IMR-90 (cell line): ENCODE results near the gene FNDC1. TPM values are rescaled to one million over a fixed set of nuclear protein-coding genes. Genes with fewer than 3 reads are reported as not detected.

Source experiments
- ATAC-seq: fragments of 200-7000 bp; cut with Tn5 transposase; 2 replicates; pipeline ENCODE4 v1.9.1; 2020; ENCODE audit warnings: low read depth, mild to moderate bottlenecking, moderate library complexity
- BruUV-seq: library from RNA; stranded (reverse); fragments of 400-500 nt; replicated peaks from 2 replicates; lab custom pipeline; 2021; lab: Mats Ljungman, UMichigan
- CTCF ChIA-PET: fragments of 300-600 bp; formaldehyde crosslinking; extraction: SDS; loops from one replicate; lab custom pipeline; 2021; ENCODE audit warnings: antibody characterized with exemption; lab: Yijun Ruan, JAX
- POLR2A ChIA-PET: fragments of 300-600 bp; sonication (Branson Sonifier 250); formaldehyde crosslinking; loops from one replicate; lab custom pipeline; 2022; ENCODE audit warnings: antibody characterized with exemption; ENCODE audit not compliant: unreplicated experiment; lab: Charles Lee
- DNase-seq: peaks from one replicate; pipeline ENCODE4 v3.0.0; 2013
- H2AFZ ChIP-seq: replicated peaks from 2 replicates; pipeline ENCODE3; 2013; ENCODE audit warnings: low read length, mild to moderate bottlenecking; ENCODE audit not compliant: poor library complexity
- H2AK5ac ChIP-seq: 2 replicates; pipeline ENCODE4 v1.6.1; 2013; ENCODE audit warnings: low read depth, low read length, inconsistent platforms
- H2AK9ac ChIP-seq: replicated peaks from 2 replicates; pipeline ENCODE3; 2013; ENCODE audit warnings: mild to moderate bottlenecking, low read depth, low read length, moderate library complexity; ENCODE audit not compliant: poor library complexity
- H2BK120ac ChIP-seq: 2 replicates; pipeline ENCODE4 v1.6.1; 2013; ENCODE audit warnings: low read depth, low read length, inconsistent platforms
- H2BK15ac ChIP-seq: 3 replicates; pipeline ENCODE4 v1.6.1; 2013; ENCODE audit warnings: low read depth, low read length, inconsistent platforms
- H2BK20ac ChIP-seq: 2 replicates; pipeline ENCODE4 v1.6.1; 2013; ENCODE audit warnings: low read depth, mild to moderate bottlenecking, inconsistent platforms, low read length, moderate library complexity
- H2BK5ac ChIP-seq: 2 replicates; pipeline ENCODE4 v1.6.1; 2013; ENCODE audit warnings: mild to moderate bottlenecking, low read depth, low read length, inconsistent platforms; ENCODE audit not compliant: poor library complexity, severe bottlenecking
- H3K14ac ChIP-seq: replicated peaks from 2 replicates; pipeline ENCODE4 v1.6.1; 2013; ENCODE audit warnings: low read depth, low read length, inconsistent platforms
- H3K18ac ChIP-seq: 2 replicates; pipeline ENCODE4 v1.6.1; 2013; ENCODE audit warnings: low read depth, low read length, control low read depth
- H3K23ac ChIP-seq: 2 replicates; pipeline ENCODE4 v1.6.1; 2013; ENCODE audit warnings: low read depth, low read length, inconsistent platforms
- H3K27ac ChIP-seq: 2 replicates; pipeline ENCODE4 v1.5.1; 2013; ENCODE audit warnings: mild to moderate bottlenecking, control low read depth, low read length; ENCODE audit not compliant: insufficient read depth
- H3K27me3 ChIP-seq: 2 replicates; pipeline ENCODE4 v1.6.1; 2013; ENCODE audit warnings: low read length; ENCODE audit not compliant: control insufficient read depth, insufficient read depth
- H3K36me3 ChIP-seq: 2 replicates; pipeline ENCODE4 v1.6.1; 2013; ENCODE audit warnings: low read length, mixed read lengths; ENCODE audit not compliant: control insufficient read depth, insufficient read depth
- H3K4ac ChIP-seq: 2 replicates; pipeline ENCODE4 v1.6.1; 2013; ENCODE audit warnings: low read depth, low read length, inconsistent platforms
- H3K4me1 ChIP-seq: 2 replicates; pipeline ENCODE4 v1.6.1; 2013; ENCODE audit warnings: low read length, mixed read lengths; ENCODE audit not compliant: control insufficient read depth, insufficient read depth
- H3K4me2 ChIP-seq: 2 replicates; pipeline ENCODE4 v1.6.1; 2013; ENCODE audit warnings: low read depth, mild to moderate bottlenecking, control low read depth, low read length, moderate library complexity
- H3K4me3 ChIP-seq: 2 replicates; pipeline ENCODE4 v1.5.1; 2013; ENCODE audit warnings: low read depth, mild to moderate bottlenecking, control low read depth, low read length, moderate library complexity; ENCODE audit not compliant: insufficient read depth
- H3K56ac ChIP-seq: 2 replicates; pipeline ENCODE4 v1.6.1; 2013; ENCODE audit warnings: low read length, inconsistent platforms; ENCODE audit not compliant: insufficient read depth; ENCODE audit errors: extremely low read depth
- H3K79me1 ChIP-seq, 2 experiments: 2 replicates each; pipeline ENCODE4 v1.6.1; 2013; ENCODE audit warnings: low read length in 2 of 2, inconsistent platforms in 1 of 2, low read depth in 1 of 2
- H3K9ac ChIP-seq: 2 replicates; pipeline ENCODE4 v1.6.1; 2013; ENCODE audit warnings: low read depth, low read length, control low read depth
- H3K9me1 ChIP-seq: 2 replicates; pipeline ENCODE4 v1.6.1; 2013; ENCODE audit warnings: low read length, inconsistent platforms; ENCODE audit not compliant: insufficient read depth
- H3K9me3 ChIP-seq: 2 replicates; pipeline ENCODE4 v1.6.1; 2013; ENCODE audit warnings: low read length; ENCODE audit not compliant: control insufficient read depth, insufficient read depth
- H4K20me1 ChIP-seq: 2 replicates; pipeline ENCODE4 v1.6.1; 2013; ENCODE audit warnings: low read length, inconsistent platforms; ENCODE audit not compliant: insufficient read depth
- H4K5ac ChIP-seq: 2 replicates; pipeline ENCODE4 v1.6.1; 2013; ENCODE audit warnings: mild to moderate bottlenecking, low read depth, low read length, control low read depth
- H4K8ac ChIP-seq, 2 experiments: 2 replicates each; pipeline ENCODE4 v1.6.1; 2013; ENCODE audit warnings: low read depth in 2 of 2, low read length in 2 of 2, control low read depth in 1 of 2, inconsistent platforms in 1 of 2
- H4K91ac ChIP-seq: 2 replicates; pipeline ENCODE4 v1.6.1; 2013; ENCODE audit warnings: low read depth, low read length, inconsistent platforms; ENCODE audit not compliant: insufficient read depth
- BHLHE40 ChIP-seq: fragments of 150-350 bp; IDR thresholded peaks from 2 replicates; pipeline ENCODE4 v1.6.1; 2016; ENCODE audit warnings: mild to moderate bottlenecking, low read depth, low read length
- CHD1 ChIP-seq: IDR thresholded peaks from 2 replicates; pipeline ENCODE4 v1.6.1; 2012; ENCODE audit warnings: low read depth, low read length, improper control_type of control experiment
- CTCF ChIP-seq: conservative IDR thresholded peaks from 2 replicates; pipeline ENCODE4 v1.5.1; 2012; ENCODE audit warnings: mild to moderate bottlenecking, low read depth, low read length, improper control_type of control experiment
- FOS ChIP-seq: fragments of 150-350 bp; IDR thresholded peaks from 2 replicates; pipeline ENCODE4 v1.6.1; 2016; ENCODE audit warnings: low read depth, low read length
- MAFK ChIP-seq: IDR thresholded peaks from 2 replicates; pipeline ENCODE4 v1.6.1; 2012; ENCODE audit warnings: low read depth, low read length, improper control_type of control experiment
- MAZ ChIP-seq: IDR thresholded peaks from 2 replicates; pipeline ENCODE4 v1.6.1; 2012; ENCODE audit warnings: low read depth, mild to moderate bottlenecking, low read length, improper control_type of control experiment, moderate library complexity, borderline replicate concordance
- MXI1 ChIP-seq: IDR thresholded peaks from 2 replicates; pipeline ENCODE4 v1.6.1; 2012; ENCODE audit warnings: low read depth, mild to moderate bottlenecking, low read length, moderate library complexity, borderline replicate concordance
- NFE2L2 ChIP-seq: fragments of 150-350 bp; IDR thresholded peaks from 2 replicates; pipeline ENCODE4 v1.6.1; 2016; ENCODE audit warnings: low read depth, mild to moderate bottlenecking, low read length
- POLR2A ChIP-seq: IDR thresholded peaks from 2 replicates; pipeline ENCODE4 v1.6.1; 2012; ENCODE audit warnings: mild to moderate bottlenecking, low read depth, low read length
- RAD21 ChIP-seq: IDR thresholded peaks from 2 replicates; pipeline ENCODE4 v1.6.1; 2012; ENCODE audit warnings: low read length, improper control_type of control experiment
- RCOR1 ChIP-seq: IDR thresholded peaks from 2 replicates; pipeline ENCODE4 v1.6.1; 2012; ENCODE audit warnings: mild to moderate bottlenecking, low read length, improper control_type of control experiment; ENCODE audit not compliant: insufficient replicate concordance
- RFX5 ChIP-seq: IDR thresholded peaks from 2 replicates; pipeline ENCODE4 v1.8.0; 2012; ENCODE audit warnings: low read depth, mild to moderate bottlenecking, low read length, moderate library complexity
- SMC3 ChIP-seq: fragments of 150-350 bp; IDR thresholded peaks from 2 replicates; pipeline ENCODE4 v1.6.1; 2016; ENCODE audit warnings: low read depth, mild to moderate bottlenecking, antibody characterized with exemption, low read length, moderate library complexity
- USF2 ChIP-seq: fragments of 150-350 bp; IDR thresholded peaks from 2 replicates; pipeline ENCODE4 v1.6.1; 2017; ENCODE audit warnings: mild to moderate bottlenecking, antibody characterized with exemption, low read length, low read depth
- WGBS, 2 experiments: methylation state at CpG; one replicate each; pipeline versions ENCODE4 v1.1.5 to v1.1.7; 2013; ENCODE audit warnings: missing lambda C conversion rate in 2 of 2; ENCODE audit not compliant: insufficient read length in 1 of 2; ENCODE audit errors: extremely low coverage in 2 of 2; 5-methylcytosine and 5-hydroxymethylcytosine counted together
- dilution Hi-C: fragments of 300-500 bp; cut with HindIII; formaldehyde crosslinking; loops from one replicate; pipeline ENCODE4 v1.14.3; 2018; ENCODE audit warnings: low sequenced_read_pairs; ENCODE audit not compliant: unreplicated experiment
- in situ Hi-C: fragments of 300-500 bp; cut with MboI; formaldehyde crosslinking; loops from 3 replicates; pipeline ENCODE4 v1.14.3; 2019; ENCODE audit warnings: low sequenced_read_pairs, inconsistent platforms, mixed read lengths
- intact Hi-C: fragments of 100-400 bp; cut with micrococcal nuclease; formaldehyde crosslinking; loops from 2 replicates; pipeline ENCODE4 v1.10.0; 2022
- polyA plus RNA-seq, 3 experiments: library from polyadenylated mRNA; depleted of rRNA; stranded (reverse); fragments of >200 nt; gene quantifications; 2 replicates each; pipeline ENCODE4 v1.2.3, GENCODE V29; 2012; ENCODE audit warnings: low replicate concordance in 1 of 3
- total RNA-seq: library from RNA; depleted of rRNA; stranded (reverse); fragments of >200 nt; gene quantifications from 2 replicates; pipeline ENCODE4 v1.2.3, GENCODE V29; 2012

FNDC1 gene
- total and polyA plus RNA-seq, 2 of the 4 experiments (the other 2 are of a cell fraction), result 0.03 TPM; not detected in 1

DNA sequence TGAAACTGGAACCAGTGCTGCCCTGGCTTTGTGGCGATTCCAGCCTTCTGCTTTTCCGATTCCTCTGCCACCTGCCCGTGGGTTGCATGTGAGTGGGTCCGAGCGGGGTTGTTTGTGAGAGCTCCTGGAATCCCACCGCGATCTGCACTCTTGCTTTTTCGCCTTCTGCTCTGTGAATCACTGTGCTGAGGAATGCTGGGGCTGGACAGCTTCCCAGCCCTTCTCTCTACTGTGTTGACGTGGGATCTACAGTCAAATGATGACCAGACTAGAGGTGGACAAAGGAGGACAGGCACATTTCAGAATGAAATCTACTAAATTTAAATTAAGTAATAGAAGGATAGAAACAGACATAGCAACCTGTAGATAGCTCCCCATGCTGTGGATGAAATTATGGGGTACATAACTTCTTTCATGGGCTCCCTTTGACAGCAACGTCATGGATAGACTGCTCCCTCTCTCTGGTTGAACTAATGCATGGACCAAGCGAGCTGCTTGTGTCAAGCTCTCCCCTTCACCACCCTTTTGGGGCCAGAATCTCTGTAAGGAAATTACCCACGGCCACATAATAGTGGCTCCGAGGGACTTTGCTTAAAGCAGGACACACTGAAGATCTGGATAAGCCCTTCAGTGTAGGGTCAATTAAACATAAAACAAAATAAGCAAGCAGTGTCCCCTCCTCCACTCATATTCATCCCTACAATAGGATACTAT, 2.0 kb downstream of the FNDC1 start:
- DNase-seq, result peak; percentile 75
- ChIA-PET CTCF (no interaction called here), POLR2A (interaction anchor here (0.6 kb wide), 1 partner anchor 20 kb away, joined by 3 read pairs; no protein-coding TSS in a partner anchor)
- Histone ChIP-seq H3K4me1 (peaks cover 1% of the 10 kb centered on the region; the same call in 1 of the 2 replicates), H3K23ac (no peak overlapping the region), H3K4me3 (no peak overlapping the region), H3K27ac (no peak overlapping the region), H2BK5ac (no peak overlapping the region), H4K8ac (no peak overlapping the region), H3K14ac (no peak overlapping the region), H3K18ac (no peak overlapping the region), H3K9me1 (no peaks in the 10 kb centered on the region), H2AFZ (no peak overlapping the region), H4K5ac (no peak overlapping the region), H3K79me1 (no peaks in the 10 kb centered on the region), H3K9ac (no peak overlapping the region), H2AK5ac (no peak overlapping the region), H2BK20ac (no peak overlapping the region), H4K20me1 (no peaks in the 10 kb centered on the region), H2AK9ac (no peak overlapping the region), H2BK15ac (no peak overlapping the region), H2BK120ac (no peak overlapping the region), H3K9me3 (no peaks in the 10 kb centered on the region), H3K56ac (no peak overlapping the region), H3K36me3 (no peaks in the 10 kb centered on the region), H4K91ac (no peak overlapping the region), H3K4me2 (peak overlapping the region; percentile 67), H3K27me3 (peaks cover 46% of the 10 kb centered on the region), H3K4ac (no peak overlapping the region)
- 0% methylated on average over 3 of the region's 13 CpGs; no CpG with 5 or more reads in 1 of the 2 experiments for WGBS, 2 experiments
- in situ Hi-C loops, result loop anchor here (10.0 kb wide), 1 partner anchor 484 kb away; no protein-coding TSS in a partner anchor
- intact Hi-C loops, result loop anchor here (10.0 kb wide), 1 partner anchor 764 kb away; no protein-coding TSS in a partner anchor
- ATAC-seq, result peak; percentile 56
- dilution Hi-C loops, result no loop called here
- no TSS peak for BruUV-seq
- TF ChIP-seq MAFK (no peak), RFX5 (no peak), SMC3 (no peak), BHLHE40 (no peak), RAD21 (no peak), NFE2L2 (no peak), USF2 (no peak), RCOR1 (no peak), POLR2A (no peak), CHD1 (no peak), FOS (no peak), MAZ (no peak), CTCF (no peak), MXI1 (no peak)
